Left lung (tissue), 10 donors: ENCODE measurements around the gene PDE4A. TPM values are rescaled to one million over a fixed set of nuclear protein-coding genes. Genes with fewer than 3 reads are reported as not detected.
A peak's percentile ranks its signal among the peaks of the same experiment; 100 is the strongest.
"Not testable (repeated sequence)": the region's sequence is repeated elsewhere in the genome, so short reads cannot be mapped to it uniquely, and the experiment has no call there.

Experiments used
- ATAC-seq: fragments of 200-7000 bp; cut with Tn5 transposase; one replicate; pipeline ENCODE4 v1.9.1; 2020; ENCODE audit warnings: moderate library complexity
- DNase-seq, 4 donors: peaks; one replicate each; pipeline ENCODE4 v3.0.0-alpha.2; 2013 to 2020
- H3K27ac ChIP-seq, 2 donors: fragments of 200-600 bp; sonication (generic) in 1 of 2; one replicate each; pipeline versions ENCODE4 v1.5.0 to v1.8.0; 2020 to 2021
- H3K27me3 ChIP-seq, 2 donors: fragments of 200-600 bp; sonication (generic) in 1 of 2; one replicate each; pipeline versions ENCODE4 v1.5.0 to v1.8.0; 2020 to 2021
- H3K36me3 ChIP-seq, 2 donors: fragments of 200-600 bp; sonication (generic) in 1 of 2; one replicate each; pipeline versions ENCODE4 v1.5.0 to v1.8.0; 2020 to 2021
- H3K4me1 ChIP-seq, 2 donors: fragments of 200-600 bp; one replicate each; pipeline ENCODE4 v1.8.0; 2021
- H3K4me3 ChIP-seq, 2 donors: fragments of 200-600 bp; sonication (generic) in 1 of 2; one replicate each; pipeline versions ENCODE4 v1.5.0 to v1.8.0; 2020 to 2021; ENCODE audit warnings: mild to moderate bottlenecking in 1 of 2
- H3K9me3 ChIP-seq, 2 donors: fragments of 200-600 bp; sonication (generic) in 1 of 2; one replicate each; pipeline versions ENCODE4 v1.5.0 to v1.8.0; 2020 to 2021
- CTCF ChIP-seq, 2 donors: fragments of 200-600 bp; sonication (generic) in 1 of 2; IDR thresholded peaks; one replicate each; pipeline versions ENCODE4 v1.5.0 to v1.8.0; 2021; ENCODE audit warnings: antibody characterized with exemption in 2 of 2
- intact Hi-C, 2 donors: fragments of 100-400 bp; cut with DNase I; formaldehyde crosslinking; loops; one replicate each; pipeline versions ENCODE4 v1.11.2 to v1.14.2; 2022
- polyA plus RNA-seq, 6 donors: library from polyadenylated mRNA; unstranded; fragments of 120-200 nt; gene quantifications; one replicate each; pipeline ENCODE4 v1.2.1, GENCODE V29; 2013; ENCODE audit not compliant: insufficient read length in 6 of 6
- total RNA-seq, 2 donors: library from RNA; stranded (reverse); fragmentation: NEBNext Ultra II Directional; extraction: Animal tissue kit (Norgen Biotek cat#: 25700); gene quantifications; one replicate each; pipeline ENCODE4 v1.2.1, GENCODE V29; 2021
- donor health status: DM: no; HTN: yes; CAD: no.
- donor health status: DM: no; HTN: no; CAD: no.

The PDE4A gene
- total and polyA plus RNA-seq, 8 donors, result 4.3 to 21.6 (median 8.6) TPM

GRCh38 chr19:10395436-10395835 lies 24.9 kb upstream of the PDE4A start:
- Histone ChIP-seq H3K4me3 (no peak overlapping the region), H3K9me3 (no peaks in the 10 kb centered on the region), H3K27ac (no peak overlapping the region), H3K4me1 (peaks cover 0 to 28% of the 10 kb centered on the region in 2 donors), H3K27me3 (no peaks in the 10 kb centered on the region), H3K36me3 (peaks cover 0 to 88% of the 10 kb centered on the region in 2 donors)
- DNase-seq (no peak), ATAC-seq (no peak)
- intact Hi-C loops, result no loop called here
- no peak for TF ChIP-seq CTCF (IDR thresholded peaks at IDR 0.05)

- H3K4me3 ChIP-seq, result no peak overlapping the region
- H3K9me3 ChIP-seq, result no peaks in the 10 kb centered on the region
- no peak overlapping the region for H3K27ac ChIP-seq
- H3K36me3 ChIP-seq, result peaks cover 0 to 83% of the 10 kb centered on the region in 2 donors
- intact Hi-C loops, result no loop called here
- DNase-seq, result no peak
- H3K4me1 ChIP-seq, result peaks cover 0 to 30% of the 10 kb centered on the region in 2 donors
- ATAC-seq, result no peak
- no peaks in the 10 kb centered on the region for H3K27me3 ChIP-seq
- no peak for TF ChIP-seq CTCF (IDR thresholded peaks at IDR 0.05)
These were observed 24.4 kb upstream of the PDE4A start for GRCh38 chr19:10395917-10396316.

- Histone ChIP-seq H3K4me1 (peaks cover 15 to 55% of the 10 kb centered on the region in 2 donors), H3K27me3 (no peaks in the 10 kb centered on the region), H3K27ac (no peak overlapping the region), H3K4me3 (no peak overlapping the region), H3K9me3 (no peaks in the 10 kb centered on the region), H3K36me3 (peaks cover 0 to 54% of the 10 kb centered on the region in 2 donors)
- DNase-seq (no peak), ATAC-seq (no peak)
- intact Hi-C loops, result no loop called here
- TF ChIP-seq CTCF (IDR thresholded peaks at IDR 0.05), result no peak
These were observed 21.5 kb upstream of the PDE4A start for GRCh38 chr19:10398819-10399218.

GRCh38 chr19:10399340-10399739 lies 21.0 kb upstream of the PDE4A start:
- Histone ChIP-seq H3K4me1 (peaks cover 17 to 60% of the 10 kb centered on the region in 2 donors), H3K36me3 (peaks cover 0 to 49% of the 10 kb centered on the region in 2 donors)
- ATAC-seq, H3K4me3 ChIP-seq, intact Hi-C loops, H3K27ac ChIP-seq, H3K27me3 ChIP-seq, H3K9me3 ChIP-seq, DNase-seq: not testable (repeated sequence)

- peak overlapping the region in 1 of 2 donors; percentile 55 for H3K27ac ChIP-seq
- DNase-seq (no peak), ATAC-seq (no peak)
- peaks cover 22 to 66% of the 10 kb centered on the region in 2 donors for H3K4me1 ChIP-seq
- H3K4me3 ChIP-seq, result no peak overlapping the region
- peaks cover 0 to 44% of the 10 kb centered on the region in 2 donors for H3K36me3 ChIP-seq
- TF ChIP-seq CTCF (IDR thresholded peaks at IDR 0.05), result no peak
- intact Hi-C loops, result no loop called here
- H3K9me3 ChIP-seq, result no peaks in the 10 kb centered on the region
- peaks cover 0 to 8% of the 10 kb centered on the region in 2 donors for H3K27me3 ChIP-seq
These were observed 20.5 kb upstream of the PDE4A start for GRCh38 chr19:10399878-10400277.

GRCh38 chr19:10402441-10403038 lies 17.8 kb upstream of the PDE4A start:
- peaks cover 0 to 23% of the 10 kb centered on the region in 2 donors for H3K36me3 ChIP-seq
- H3K27me3 ChIP-seq, result peaks cover 5 to 31% of the 10 kb centered on the region in 2 donors
- peak overlapping the region; percentile 91 to 96 for H3K4me3 ChIP-seq
- DNase-seq (peak in 1 of 4 donors; percentile 61), ATAC-seq (no peak)
- intact Hi-C loops, result no loop called here
- TF ChIP-seq CTCF (IDR thresholded peaks at IDR 0.05), result no peak
- H3K4me1 ChIP-seq, result peaks cover 24 to 91% of the 10 kb centered on the region in 2 donors
- H3K9me3 ChIP-seq, result no peaks in the 10 kb centered on the region
- peak overlapping the region; percentile 56 to 80 for H3K27ac ChIP-seq
